ENCODE data around the gene CBX3. TPM values are rescaled to one million over a fixed set of nuclear protein-coding genes. Genes with fewer than 3 reads are reported as not detected.
"Not testable (repeated sequence)": the region's sequence is repeated elsewhere in the genome, so short reads cannot be mapped to it uniquely, and the experiment has no call there.

Gene CBX3
- total RNA-seq, 1 donor from 2014 or later: 102 TPM

DNA sequence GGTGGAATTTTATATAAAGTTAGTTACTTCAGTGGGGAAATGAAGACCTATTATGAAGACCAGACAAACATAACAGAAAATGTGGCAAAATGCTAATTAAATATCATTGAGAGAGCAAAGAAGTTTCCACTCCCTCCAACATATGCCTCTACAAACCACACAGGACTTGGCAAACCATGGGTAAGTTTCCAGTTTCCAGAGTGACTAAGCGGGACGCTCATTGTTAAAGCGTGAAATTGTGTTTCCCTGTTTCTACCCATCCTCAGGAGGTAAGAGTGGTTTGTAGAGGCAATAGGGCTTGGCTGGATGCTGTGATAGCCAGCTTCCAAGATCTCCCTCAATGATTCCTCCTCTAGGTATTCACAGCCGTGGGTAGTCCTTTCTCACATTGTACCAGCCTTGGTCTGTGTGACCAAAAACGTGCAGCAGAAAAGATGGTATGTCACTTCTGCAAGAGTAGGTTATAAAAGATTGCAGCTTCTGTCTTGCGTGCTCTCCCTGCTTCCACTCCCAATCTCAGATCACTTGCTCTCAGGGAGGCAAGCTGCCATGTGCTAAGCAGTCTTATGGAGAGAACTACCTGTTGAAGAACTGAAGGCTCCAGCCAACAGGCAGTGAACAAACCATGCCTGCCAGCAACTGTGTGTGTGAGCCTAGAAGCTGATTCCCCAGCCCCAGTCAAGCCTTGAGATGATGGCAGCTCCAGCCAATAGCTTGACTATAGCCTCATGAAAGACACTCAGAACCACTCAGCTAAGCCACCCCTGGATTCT lies 35.7 kb downstream of the CBX3 start:
- Mint-ChIP-seq H3K27me3 (ENCODE audit: low read depth) (peaks cover 23% of the 10 kb centered on the region), H3K27ac (ENCODE audit: unreplicated experiment) (no peak overlapping the region), H3K4me3 (ENCODE audit: unreplicated experiment) (no peak overlapping the region), H3K36me3 (ENCODE audit: low read depth) (no peaks in the 10 kb centered on the region), H3K4me1 (ENCODE audit: low read depth) (no peaks in the 10 kb centered on the region), H3K9me3 (ENCODE audit: low read depth) (no peaks in the 10 kb centered on the region)
- DNase-seq (ENCODE audit: low spot score): no peak
- TF ChIP-seq, protein P1, sequence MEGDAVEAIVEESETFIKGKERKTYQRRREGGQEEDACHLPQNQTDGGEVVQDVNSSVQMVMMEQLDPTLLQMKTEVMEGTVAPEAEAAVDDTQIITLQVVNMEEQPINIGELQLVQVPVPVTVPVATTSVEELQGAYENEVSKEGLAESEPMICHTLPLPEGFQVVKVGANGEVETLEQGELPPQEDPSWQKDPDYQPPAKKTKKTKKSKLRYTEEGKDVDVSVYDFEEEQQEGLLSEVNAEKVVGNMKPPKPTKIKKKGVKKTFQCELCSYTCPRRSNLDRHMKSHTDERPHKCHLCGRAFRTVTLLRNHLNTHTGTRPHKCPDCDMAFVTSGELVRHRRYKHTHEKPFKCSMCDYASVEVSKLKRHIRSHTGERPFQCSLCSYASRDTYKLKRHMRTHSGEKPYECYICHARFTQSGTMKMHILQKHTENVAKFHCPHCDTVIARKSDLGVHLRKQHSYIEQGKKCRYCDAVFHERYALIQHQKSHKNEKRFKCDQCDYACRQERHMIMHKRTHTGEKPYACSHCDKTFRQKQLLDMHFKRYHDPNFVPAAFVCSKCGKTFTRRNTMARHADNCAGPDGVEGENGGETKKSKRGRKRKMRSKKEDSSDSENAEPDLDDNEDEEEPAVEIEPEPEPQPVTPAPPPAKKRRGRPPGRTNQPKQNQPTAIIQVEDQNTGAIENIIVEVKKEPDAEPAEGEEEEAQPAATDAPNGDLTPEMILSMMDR (IDR thresholded peaks at IDR 0.05): no peak

DNA sequence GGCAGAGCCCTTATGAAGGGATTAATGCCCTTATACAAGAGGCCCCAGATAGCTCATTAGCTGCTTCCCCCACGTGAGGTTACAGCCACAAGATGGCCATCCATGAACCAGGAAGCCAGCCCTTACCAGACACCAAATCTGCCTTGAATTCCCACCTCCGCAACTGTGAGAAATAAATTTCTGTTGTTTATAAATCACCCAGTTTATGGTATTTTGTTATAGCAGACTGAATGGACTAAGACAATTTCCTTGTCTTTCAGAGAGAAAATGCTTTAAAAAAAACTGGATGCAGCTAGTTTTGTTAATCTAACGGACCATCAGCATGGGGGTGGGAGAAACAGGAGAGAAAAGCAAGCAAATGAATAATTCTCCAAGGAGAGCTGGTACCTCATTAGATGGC lies 36.5 kb downstream of the CBX3 start:
- no peaks in the 10 kb centered on the region for H3K36me3 Mint-ChIP-seq (ENCODE audit: low read depth)
- TF ChIP-seq, protein P1 (IDR thresholded peaks at IDR 0.05): no peak

DNA sequence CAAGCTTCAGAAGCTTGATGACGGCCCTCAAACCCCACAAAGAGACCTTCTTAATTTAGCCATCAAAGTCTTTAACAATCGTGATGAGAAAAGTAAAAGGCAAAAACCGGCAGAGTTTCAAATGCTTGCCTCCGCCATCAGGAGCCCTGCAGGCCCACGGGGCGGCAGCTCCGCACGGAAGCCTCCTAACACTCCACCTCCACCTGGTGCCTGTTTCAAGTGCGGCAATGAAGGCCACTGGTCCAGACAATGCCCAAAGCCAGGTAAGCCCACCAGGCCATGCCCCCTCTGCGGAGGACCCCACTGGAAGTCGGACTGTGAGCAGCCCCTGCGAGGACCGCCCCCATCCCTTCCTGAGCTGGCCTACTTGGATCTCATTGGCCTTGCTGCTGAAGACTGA lies 43.6 kb downstream of the CBX3 start:
- H3K27ac Mint-ChIP-seq (ENCODE audit: unreplicated experiment): no peak overlapping the region
- no peaks in the 10 kb centered on the region for H3K27me3 Mint-ChIP-seq (ENCODE audit: low read depth)
- no peak overlapping the region for H3K4me3 Mint-ChIP-seq (ENCODE audit: unreplicated experiment)
- no peaks in the 10 kb centered on the region for H3K9me3 Mint-ChIP-seq (ENCODE audit: low read depth)
- TF ChIP-seq, protein P1 (IDR thresholded peaks at IDR 0.05): no peak
- no peak for DNase-seq (ENCODE audit: low spot score)
- H3K4me1 Mint-ChIP-seq (ENCODE audit: low read depth): no peaks in the 10 kb centered on the region
- no peaks in the 10 kb centered on the region for H3K36me3 Mint-ChIP-seq (ENCODE audit: low read depth)

More for the DNA sequence above, 36.5 kb downstream of the CBX3 start:
- Mint-ChIP-seq H3K27ac (ENCODE audit: unreplicated experiment) (no peak overlapping the region), H3K27me3 (ENCODE audit: low read depth) (peaks cover 23% of the 10 kb centered on the region), H3K9me3 (ENCODE audit: low read depth) (no peaks in the 10 kb centered on the region), H3K4me1 (ENCODE audit: low read depth) (no peaks in the 10 kb centered on the region), H3K4me3 (ENCODE audit: unreplicated experiment) (no peak overlapping the region)
- no peak for DNase-seq (ENCODE audit: low spot score)

DNA sequence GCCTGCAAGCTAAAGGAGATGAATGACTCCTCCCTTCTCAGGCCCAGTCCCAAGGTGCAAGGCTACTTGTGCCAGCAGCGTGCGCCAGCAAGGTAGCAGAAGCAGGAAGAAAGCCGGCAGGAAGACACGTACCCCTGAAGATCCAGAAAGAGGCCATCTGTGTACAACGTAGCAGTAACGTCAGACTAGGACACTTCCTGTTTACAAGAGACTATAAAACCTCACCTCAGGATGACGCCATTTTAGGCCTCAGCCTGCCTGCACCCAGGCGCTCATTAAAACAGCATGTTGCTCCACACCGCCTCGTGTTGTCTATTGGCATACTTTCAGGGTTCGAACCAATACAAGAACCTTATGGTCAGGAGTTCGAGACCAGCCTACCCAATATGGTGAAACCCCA lies 48.7 kb downstream of the CBX3 start:
- Mint-ChIP-seq H3K36me3 (ENCODE audit: low read depth) (no peaks in the 10 kb centered on the region), H3K4me1 (ENCODE audit: low read depth) (no peaks in the 10 kb centered on the region), H3K4me3 (ENCODE audit: unreplicated experiment) (no peak overlapping the region), H3K27me3 (ENCODE audit: low read depth) (peaks cover 9% of the 10 kb centered on the region), H3K9me3 (ENCODE audit: low read depth) (no peaks in the 10 kb centered on the region), H3K27ac (ENCODE audit: unreplicated experiment) (no peak overlapping the region)
- TF ChIP-seq, protein P1 (IDR thresholded peaks at IDR 0.05): no peak
- DNase-seq (ENCODE audit: low spot score): no peak

DNA sequence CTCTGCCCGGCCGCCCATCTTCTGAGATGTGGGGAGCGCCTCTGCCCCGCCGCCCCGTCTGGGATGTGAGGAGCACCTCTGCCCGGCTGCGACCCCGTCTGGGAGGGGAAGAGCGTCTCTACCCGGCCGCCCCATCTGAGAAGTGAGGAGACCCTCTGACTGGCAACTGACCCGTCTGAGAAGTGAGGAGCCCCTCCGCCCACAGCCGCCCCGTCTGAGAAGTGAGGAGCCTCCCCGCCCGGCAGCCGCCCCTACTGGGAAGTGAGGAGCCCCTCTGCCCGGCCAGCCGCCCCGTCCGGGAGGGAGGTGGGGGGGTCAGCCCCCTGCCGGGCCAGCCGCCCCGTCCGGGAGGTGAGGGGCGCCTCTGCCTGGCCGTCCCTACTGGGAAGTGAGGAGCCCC lies 60.3 kb downstream of the CBX3 start:
- peaks cover 11% of the 10 kb centered on the region for H3K27me3 Mint-ChIP-seq (ENCODE audit: low read depth)
- peaks cover 17% of the 10 kb centered on the region for H3K9me3 Mint-ChIP-seq (ENCODE audit: low read depth)
- H3K27ac Mint-ChIP-seq (ENCODE audit: unreplicated experiment); H3K4me3 Mint-ChIP-seq (ENCODE audit: unreplicated experiment); H3K36me3 Mint-ChIP-seq (ENCODE audit: low read depth); DNase-seq (ENCODE audit: low spot score); H3K4me1 Mint-ChIP-seq (ENCODE audit: low read depth): not testable (repeated sequence)

Other genes starting within 250 kb of the CBX3 start
- gene NFE2L3, start 49.5 kb upstream of the CBX3 start, total RNA-seq: 0.17 to 0.79 TPM (median 0.52 TPM) in 3 replicates
- gene HNRNPA2B1, start 999 bp upstream of the CBX3 start, total RNA-seq: 311 to 604 TPM (median 313 TPM) in 3 replicates
- gene SNX10, start 90.1 kb downstream of the CBX3 start, total RNA-seq: 0.56 to 1.2 TPM (median 0.62 TPM) in 3 replicates

Measured in chondrocyte (in vitro differentiated cells).